Endothelial cell (in vitro differentiated cells): ENCODE data around the gene MR1. TPM values are rescaled to one million over a fixed set of nuclear protein-coding genes. Genes with fewer than 3 reads are reported as not detected.
"Not testable (repeated sequence)": the region's sequence is repeated elsewhere in the genome, so short reads cannot be mapped to it uniquely, and the experiment has no call there.

ENCODE experiments used
- DNase-seq: peaks from one replicate; pipeline ENCODE4 v3.0.0; 2021; ENCODE audit warnings: low spot score
- H3K27ac Mint-ChIP-seq: one replicate; pipeline ENCODE4 v1.8.0; 2021; ENCODE audit warnings: mixed read lengths, inconsistent platforms; ENCODE audit not compliant: unreplicated experiment
- H3K27me3 Mint-ChIP-seq: one replicate; pipeline ENCODE4 v1.8.0; 2021; ENCODE audit warnings: mild to moderate bottlenecking, moderate library complexity, mixed read lengths, inconsistent platforms; ENCODE audit not compliant: unreplicated experiment
- H3K36me3 Mint-ChIP-seq: one replicate; pipeline ENCODE4 v1.8.0; 2021; ENCODE audit warnings: mild to moderate bottlenecking, low read depth, mixed read lengths, inconsistent platforms; ENCODE audit not compliant: unreplicated experiment
- H3K4me1 Mint-ChIP-seq: one replicate; pipeline ENCODE4 v1.8.0; 2021; ENCODE audit warnings: mild to moderate bottlenecking, mixed read lengths, inconsistent platforms; ENCODE audit not compliant: unreplicated experiment
- H3K4me3 Mint-ChIP-seq: one replicate; pipeline ENCODE4 v1.8.0; 2021; ENCODE audit warnings: mild to moderate bottlenecking, mixed read lengths, inconsistent platforms; ENCODE audit not compliant: unreplicated experiment
- H3K9me3 Mint-ChIP-seq: one replicate; pipeline ENCODE4 v1.8.0; 2021; ENCODE audit warnings: mixed read lengths, inconsistent platforms; ENCODE audit not compliant: unreplicated experiment
- total RNA-seq: library from RNA; stranded (reverse); fragmentation: NEBNext Ultra II Directional; extraction: Animal tissue kit (Norgen Biotek cat#: 25700); gene quantifications from one replicate; pipeline ENCODE4 v1.2.1, GENCODE V29; 2021; ENCODE audit not compliant: unreplicated experiment
- TF ChIP-seq, protein P1 (sequence below): fragments of 200-600 bp; sonication (generic); IDR thresholded peaks from one replicate; pipeline ENCODE4 v1.5.0; 2021; ENCODE audit warnings: antibody characterized with exemption; ENCODE audit not compliant: unreplicated experiment

Gene MR1
- total RNA-seq, 1 donor from 2014 or later: 0.67 TPM

DNA sequence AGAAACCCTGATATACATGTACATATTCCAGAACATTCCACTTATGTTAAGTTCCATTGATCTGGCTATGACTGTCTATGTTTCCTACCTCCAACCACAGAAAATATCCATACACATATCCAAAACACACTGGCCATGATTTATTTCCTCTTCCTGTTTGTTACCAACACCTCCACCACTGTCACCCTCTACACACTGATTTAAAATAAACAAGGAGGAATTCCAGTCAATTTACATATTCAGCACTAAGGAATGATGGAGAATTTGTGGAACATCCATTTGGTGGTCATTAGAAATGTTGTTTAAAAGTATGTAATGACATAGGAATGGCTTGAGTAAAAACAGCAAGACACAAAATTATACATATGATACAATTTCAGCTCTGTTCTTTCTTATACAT is 5.6 kb upstream of the MR1 start:
- TF ChIP-seq, protein P1, sequence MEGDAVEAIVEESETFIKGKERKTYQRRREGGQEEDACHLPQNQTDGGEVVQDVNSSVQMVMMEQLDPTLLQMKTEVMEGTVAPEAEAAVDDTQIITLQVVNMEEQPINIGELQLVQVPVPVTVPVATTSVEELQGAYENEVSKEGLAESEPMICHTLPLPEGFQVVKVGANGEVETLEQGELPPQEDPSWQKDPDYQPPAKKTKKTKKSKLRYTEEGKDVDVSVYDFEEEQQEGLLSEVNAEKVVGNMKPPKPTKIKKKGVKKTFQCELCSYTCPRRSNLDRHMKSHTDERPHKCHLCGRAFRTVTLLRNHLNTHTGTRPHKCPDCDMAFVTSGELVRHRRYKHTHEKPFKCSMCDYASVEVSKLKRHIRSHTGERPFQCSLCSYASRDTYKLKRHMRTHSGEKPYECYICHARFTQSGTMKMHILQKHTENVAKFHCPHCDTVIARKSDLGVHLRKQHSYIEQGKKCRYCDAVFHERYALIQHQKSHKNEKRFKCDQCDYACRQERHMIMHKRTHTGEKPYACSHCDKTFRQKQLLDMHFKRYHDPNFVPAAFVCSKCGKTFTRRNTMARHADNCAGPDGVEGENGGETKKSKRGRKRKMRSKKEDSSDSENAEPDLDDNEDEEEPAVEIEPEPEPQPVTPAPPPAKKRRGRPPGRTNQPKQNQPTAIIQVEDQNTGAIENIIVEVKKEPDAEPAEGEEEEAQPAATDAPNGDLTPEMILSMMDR: no peak
- no peaks in the 10 kb centered on the region for H3K36me3 Mint-ChIP-seq
- no peak for DNase-seq
- no peaks in the 10 kb centered on the region for H3K9me3 Mint-ChIP-seq
- no peak overlapping the region for H3K4me3 Mint-ChIP-seq
- H3K4me1 Mint-ChIP-seq: peaks cover 17% of the 10 kb centered on the region
- H3K27ac Mint-ChIP-seq: no peak overlapping the region
- no peaks in the 10 kb centered on the region for H3K27me3 Mint-ChIP-seq

DNA sequence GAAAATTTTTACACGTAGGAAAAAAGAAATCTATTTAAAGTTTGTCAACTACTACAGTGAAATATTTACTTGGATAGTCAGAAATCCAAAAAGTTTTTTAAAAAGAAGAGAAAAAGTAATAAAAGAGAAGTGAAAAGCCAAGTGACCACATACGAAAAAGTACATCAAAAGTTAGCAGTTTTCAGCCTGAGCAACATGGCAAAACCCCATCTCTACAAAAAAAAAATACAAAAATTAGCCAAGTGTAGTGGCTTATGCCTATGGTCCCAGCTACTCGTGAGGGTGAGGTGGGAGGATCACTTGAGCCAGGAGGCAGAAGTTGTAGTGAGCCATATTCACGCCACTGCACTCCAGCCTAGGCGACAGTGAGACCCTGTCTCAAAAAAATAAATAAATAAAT is 5.2 kb upstream of the MR1 start:
- Mint-ChIP-seq H3K27me3 (no peaks in the 10 kb centered on the region), H3K36me3 (no peaks in the 10 kb centered on the region), H3K27ac (no peak overlapping the region), H3K4me1 (peaks cover 22% of the 10 kb centered on the region), H3K9me3 (no peaks in the 10 kb centered on the region), H3K4me3 (no peak overlapping the region)
- DNase-seq: no peak
- TF ChIP-seq, protein P1: no peak

DNA sequence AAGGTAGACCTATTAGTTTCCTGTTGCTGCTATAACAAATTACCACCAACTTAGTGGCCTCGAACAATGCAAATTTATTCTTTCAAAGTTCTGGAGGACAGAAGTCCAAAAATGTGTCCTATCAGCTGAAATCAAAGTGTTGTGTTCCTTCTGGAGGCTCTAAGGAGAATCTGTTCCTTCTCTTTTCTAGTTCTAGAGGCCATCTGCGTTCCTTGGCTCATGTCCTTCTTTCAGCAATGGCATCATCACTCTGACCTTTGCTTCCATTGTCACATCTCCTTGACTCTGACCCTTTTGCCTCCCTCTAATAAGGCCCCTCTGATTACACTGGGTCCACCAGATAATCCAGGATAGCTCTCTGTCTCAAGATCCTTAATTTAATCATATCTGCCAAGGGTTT is 1.2 kb upstream of the MR1 start:
- H3K4me3 Mint-ChIP-seq: no peak overlapping the region
- no peaks in the 10 kb centered on the region for H3K36me3 Mint-ChIP-seq
- no peaks in the 10 kb centered on the region for H3K9me3 Mint-ChIP-seq
- peaks cover 21% of the 10 kb centered on the region for H3K4me1 Mint-ChIP-seq
- H3K27ac Mint-ChIP-seq: no peak overlapping the region
- no peak for DNase-seq
- TF ChIP-seq, protein P1: no peak
- peaks cover 2% of the 10 kb centered on the region for H3K27me3 Mint-ChIP-seq

DNA sequence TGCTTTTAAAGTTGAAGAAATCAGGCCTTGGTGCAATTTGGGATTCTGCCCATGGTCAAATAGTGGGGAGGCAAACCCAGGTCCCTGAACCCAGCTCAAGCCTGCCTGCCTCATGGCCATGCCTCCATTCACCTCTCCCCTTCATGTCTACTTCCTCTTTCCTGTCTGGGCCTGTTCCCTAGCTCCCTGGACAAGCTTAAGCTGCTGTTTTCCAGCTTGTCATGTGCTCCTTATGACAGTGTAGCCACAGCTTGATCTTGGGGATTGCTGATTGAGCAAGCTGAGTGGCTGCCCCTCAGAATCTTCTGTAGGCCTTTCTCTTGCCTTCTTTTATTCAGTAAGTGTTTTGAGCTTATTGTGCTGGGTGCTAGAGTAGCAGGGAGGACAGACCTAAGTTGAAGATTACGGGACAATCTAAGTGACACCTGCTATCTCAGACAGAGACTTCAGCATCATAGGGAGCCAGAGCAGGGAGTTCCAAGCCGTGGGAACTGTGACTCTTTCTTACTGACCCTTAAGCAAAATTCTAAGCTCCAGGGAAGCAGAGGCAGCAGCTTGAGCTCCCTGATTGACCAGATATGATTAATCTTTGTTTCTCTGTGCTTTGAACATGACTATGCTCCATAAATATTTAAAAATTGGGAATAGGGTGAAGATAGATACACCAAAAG is 520 bp upstream of the MR1 start:
- peaks cover 2% of the 10 kb centered on the region for H3K27me3 Mint-ChIP-seq
- H3K4me3 Mint-ChIP-seq: peak overlapping the region; percentile 76
- no peak for DNase-seq
- TF ChIP-seq, protein P1: no peak
- H3K9me3 Mint-ChIP-seq: no peaks in the 10 kb centered on the region
- H3K27ac Mint-ChIP-seq: peak overlapping the region; percentile 72
- H3K4me1 Mint-ChIP-seq: peaks cover 18% of the 10 kb centered on the region
- H3K36me3 Mint-ChIP-seq: no peaks in the 10 kb centered on the region

DNA sequence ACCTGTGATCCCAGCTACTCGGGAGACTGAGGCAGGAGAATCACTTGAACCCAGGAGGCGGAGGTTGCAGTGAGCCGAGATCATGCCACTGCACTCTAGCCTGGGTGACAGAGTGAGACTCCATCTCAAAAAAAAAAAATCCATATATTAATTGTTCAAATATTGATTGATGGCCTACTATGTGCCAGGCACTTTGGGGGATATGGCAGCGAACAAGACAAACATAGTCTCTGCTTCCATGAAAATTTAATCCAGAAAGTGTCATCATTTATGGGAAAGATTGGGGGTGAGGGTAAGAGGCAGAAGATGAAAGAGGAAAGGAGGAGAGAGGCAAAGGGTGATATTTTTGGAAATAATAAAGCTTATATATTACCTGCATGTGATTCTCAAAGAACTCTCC is 1.4 kb downstream of the MR1 start:
- not testable (repeated sequence) for H3K4me3 Mint-ChIP-seq

More for the DNA sequence above, 1.4 kb downstream of the MR1 start:
- not testable (repeated sequence) for H3K9me3 Mint-ChIP-seq, H3K27me3 Mint-ChIP-seq, DNase-seq, H3K27ac Mint-ChIP-seq, H3K36me3 Mint-ChIP-seq
- peaks cover 18% of the 10 kb centered on the region for H3K4me1 Mint-ChIP-seq
